Activated gamma-delta T cell treated with anti-CD3 and anti-CD28 coated beads, Interleukin-2, amount 50 U/mL, for 16 hours (primary cell): ENCODE data around the gene STX2.
"Not testable (repeated sequence)": the region's sequence is repeated elsewhere in the genome, so short reads cannot be mapped to it uniquely, and the experiment has no call there.

Experiments used
- DNase-seq: peaks from one replicate; pipeline ENCODE4 v3.0.0-alpha.2; 2020; ENCODE audit warnings: low read depth

STX2 gene

DNA sequence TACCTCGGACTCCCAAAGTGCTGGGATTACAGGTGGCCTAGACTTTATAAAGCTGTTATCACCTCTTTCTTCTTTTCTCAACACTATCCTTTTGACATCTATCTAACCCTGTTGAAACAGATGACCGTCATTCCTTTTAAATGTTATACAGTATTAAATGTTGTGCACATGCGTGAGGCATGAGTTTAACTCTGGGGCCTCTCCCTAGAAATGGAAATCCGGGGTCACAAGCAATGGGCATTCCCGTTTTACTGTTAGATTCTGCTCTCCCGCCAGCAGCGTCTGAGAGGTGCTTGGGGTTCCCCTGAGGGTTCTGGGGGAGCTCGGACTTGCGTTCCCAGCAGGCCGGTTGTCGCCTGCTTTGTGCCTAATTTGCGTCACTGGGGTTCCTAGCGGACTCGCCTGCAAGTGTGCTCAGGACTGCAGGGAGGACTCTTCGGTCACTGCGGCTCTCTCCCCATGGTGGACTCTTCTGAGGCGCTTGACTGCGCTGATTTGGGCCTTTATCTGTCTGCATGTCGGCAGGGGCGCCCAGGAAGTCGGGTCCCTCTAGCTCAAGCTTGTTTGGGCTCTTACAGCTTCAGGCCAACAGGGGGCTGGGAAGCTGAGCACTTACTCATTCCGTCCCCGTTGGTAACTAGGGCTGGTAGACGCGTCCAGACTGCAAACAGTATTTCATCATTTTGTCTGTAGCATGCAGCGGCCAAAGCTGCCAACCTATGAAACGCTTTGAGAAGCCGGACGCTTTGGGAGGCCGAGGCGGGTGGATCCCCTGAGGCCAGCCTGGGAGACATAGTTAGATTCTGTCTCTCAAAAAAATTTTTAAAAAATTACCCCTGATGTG lies 31.6 kb upstream of the STX2 start:
- peak; percentile 51 for DNase-seq

DNA sequence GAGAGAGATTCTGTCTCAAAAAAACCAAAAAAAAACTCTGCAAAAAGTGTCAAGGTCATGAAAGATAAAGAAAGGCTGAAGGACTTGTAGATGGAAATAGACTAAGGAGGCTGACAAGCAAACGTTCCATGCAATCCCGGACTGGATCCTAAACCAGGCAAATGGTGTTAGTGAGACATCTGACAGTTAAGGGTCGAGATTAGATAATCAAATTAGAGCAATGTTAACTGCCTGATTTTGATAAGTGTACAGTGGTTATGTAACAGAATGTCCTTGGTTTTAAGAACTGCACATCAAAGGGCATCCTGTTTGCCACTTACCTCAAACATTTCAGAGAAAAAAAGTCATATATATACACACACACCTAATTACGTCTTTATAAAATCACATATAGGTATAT lies 29.4 kb upstream of the STX2 start:
- DNase-seq, result no peak

DNA sequence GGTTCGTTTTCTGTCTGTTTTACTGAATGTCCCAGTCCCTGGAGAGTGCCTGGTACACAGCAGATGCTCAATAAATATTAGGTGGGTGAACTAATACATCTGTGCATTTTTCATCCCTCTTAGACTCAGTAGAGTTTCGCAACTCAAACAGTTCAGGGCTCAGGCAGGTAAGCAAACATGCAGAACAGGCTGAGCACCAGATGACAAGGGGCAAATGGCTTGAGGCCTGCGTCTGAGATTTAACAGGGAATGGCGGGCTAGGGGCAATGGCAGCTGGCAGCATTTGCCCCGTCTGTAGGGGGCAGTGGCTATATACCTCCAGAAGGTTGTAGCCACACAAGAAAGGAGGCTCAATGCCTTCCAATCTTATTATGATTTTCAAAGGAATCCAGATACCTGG lies 24.2 kb upstream of the STX2 start:
- DNase-seq, result no peak

DNA sequence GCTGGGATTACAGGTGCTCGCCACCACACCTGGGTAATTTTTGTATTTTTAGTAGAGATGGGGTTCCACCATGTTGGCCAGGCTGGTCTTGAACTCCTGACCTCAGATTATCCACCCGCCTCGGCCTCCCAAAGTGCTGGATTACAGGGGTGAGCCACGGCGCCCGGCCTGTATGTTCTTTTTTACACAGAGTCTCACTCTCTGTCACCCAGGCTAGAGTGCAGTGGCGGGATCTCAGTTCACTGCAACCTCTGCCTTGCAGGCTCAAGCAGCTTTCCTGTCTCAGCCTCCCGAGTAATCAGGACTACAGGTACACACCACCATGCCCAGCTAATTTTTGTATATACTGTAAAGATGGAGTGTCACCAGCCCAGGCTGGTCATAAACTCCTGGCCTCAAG lies 23.7 kb upstream of the STX2 start:
- DNase-seq, result not testable (repeated sequence)

- no peak for DNase-seq
These were observed 23.1 kb upstream of the STX2 start for GRCh38 chr12:130862161-130862560.

GRCh38 chr12:130860311-130860710 lies 21.3 kb upstream of the STX2 start:
- DNase-seq, result no peak

DNA sequence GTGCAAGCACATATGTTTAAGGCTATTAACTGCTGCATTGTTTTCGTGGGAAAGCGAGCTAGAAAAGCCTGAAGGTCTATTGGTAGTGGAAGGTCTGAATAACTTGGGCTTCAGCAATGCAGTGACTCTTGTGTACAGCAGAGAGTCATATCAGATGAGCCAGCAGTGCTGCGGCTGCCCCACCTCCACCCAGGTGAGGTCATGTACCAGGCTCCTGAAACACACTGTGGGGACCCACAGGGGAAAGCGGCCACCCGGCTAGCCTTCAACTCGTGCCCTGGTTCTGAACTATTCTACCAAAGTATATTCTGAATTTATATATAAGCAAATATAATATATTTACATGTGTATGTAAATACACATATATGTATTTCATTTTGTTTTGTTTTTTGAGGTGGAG lies 20.1 kb upstream of the STX2 start:
- no peak for DNase-seq

GRCh38 chr12:130858084-130858483 lies 19.0 kb upstream of the STX2 start:
- no peak for DNase-seq

DNA sequence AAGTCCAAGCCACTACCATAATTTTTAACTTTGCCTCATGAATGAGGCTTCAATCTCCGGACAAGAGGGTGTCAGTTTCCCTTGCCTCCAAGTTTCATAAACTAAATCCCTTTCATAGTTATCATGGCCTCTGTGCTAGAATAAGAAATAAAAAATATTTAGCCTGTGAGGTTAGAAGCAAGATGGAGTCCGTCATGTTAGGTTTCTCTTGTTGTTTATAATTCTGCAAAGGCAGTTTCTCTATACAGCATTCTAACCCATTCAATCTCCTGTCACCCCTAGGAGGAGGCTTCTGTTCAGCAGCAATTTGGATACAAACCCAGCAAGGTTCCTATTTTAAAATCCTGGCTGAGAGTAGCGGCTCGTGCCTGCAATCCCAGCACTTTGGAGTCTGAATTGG lies 17.0 kb upstream of the STX2 start:
- DNase-seq, result no peak

GRCh38 chr12:130850418-130851021 lies 11.5 kb upstream of the STX2 start:
- DNase-seq, result no peak

DNA sequence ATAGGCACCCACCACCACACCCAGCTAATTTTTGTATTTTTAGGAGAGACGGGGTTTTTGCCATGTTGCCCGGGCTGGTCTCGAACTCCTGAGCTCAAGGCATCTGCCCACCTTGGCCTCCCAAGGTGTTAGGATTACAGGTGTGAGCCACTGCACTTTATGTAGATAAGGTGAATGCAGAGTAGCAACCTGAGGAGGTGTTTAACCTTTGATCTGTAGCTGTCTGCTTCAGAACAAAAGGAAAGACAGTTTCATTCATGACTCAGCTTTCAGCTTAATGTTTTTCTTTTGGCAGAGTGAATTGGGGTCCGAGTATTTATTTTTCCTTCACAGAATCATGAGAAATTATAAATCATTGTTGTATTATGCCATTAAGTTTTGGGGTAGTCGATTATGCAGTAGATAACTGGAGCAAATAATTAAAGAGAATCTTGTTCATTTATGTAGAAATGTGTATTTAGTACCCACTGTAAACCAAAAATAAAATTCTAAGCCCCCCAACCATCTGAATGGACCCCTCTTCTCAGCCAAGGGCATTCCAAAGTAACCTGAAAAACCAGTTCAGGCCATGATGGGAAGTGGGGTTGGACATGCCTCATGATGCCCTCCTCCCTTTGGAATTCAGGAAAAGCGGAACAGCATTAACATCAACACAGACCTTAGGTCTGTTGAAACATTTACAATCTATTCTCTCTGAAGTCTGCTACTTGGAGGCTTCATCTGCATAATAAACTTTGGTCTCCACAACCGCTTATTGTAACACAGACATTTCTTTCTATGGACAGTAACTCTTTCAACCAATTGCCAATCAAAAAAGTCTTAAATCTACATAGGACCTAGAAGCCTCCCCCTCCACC lies 10.7 kb upstream of the STX2 start:
- DNase-seq, result no peak

- not testable (repeated sequence) for DNase-seq
These were observed 9.8 kb upstream of the STX2 start for GRCh38 chr12:130848785-130849305.

GRCh38 chr12:130848105-130848504 lies 9.1 kb upstream of the STX2 start:
- not testable (repeated sequence) for DNase-seq

- DNase-seq, result no peak
These were observed 8.1 kb upstream of the STX2 start for GRCh38 chr12:130847112-130847511.

- no peak for DNase-seq
These were observed 7.3 kb upstream of the STX2 start for GRCh38 chr12:130846369-130846768.

- no peak for DNase-seq
These were observed 837 bp upstream of the STX2 start for GRCh38 chr12:130839770-130840404.

DNA sequence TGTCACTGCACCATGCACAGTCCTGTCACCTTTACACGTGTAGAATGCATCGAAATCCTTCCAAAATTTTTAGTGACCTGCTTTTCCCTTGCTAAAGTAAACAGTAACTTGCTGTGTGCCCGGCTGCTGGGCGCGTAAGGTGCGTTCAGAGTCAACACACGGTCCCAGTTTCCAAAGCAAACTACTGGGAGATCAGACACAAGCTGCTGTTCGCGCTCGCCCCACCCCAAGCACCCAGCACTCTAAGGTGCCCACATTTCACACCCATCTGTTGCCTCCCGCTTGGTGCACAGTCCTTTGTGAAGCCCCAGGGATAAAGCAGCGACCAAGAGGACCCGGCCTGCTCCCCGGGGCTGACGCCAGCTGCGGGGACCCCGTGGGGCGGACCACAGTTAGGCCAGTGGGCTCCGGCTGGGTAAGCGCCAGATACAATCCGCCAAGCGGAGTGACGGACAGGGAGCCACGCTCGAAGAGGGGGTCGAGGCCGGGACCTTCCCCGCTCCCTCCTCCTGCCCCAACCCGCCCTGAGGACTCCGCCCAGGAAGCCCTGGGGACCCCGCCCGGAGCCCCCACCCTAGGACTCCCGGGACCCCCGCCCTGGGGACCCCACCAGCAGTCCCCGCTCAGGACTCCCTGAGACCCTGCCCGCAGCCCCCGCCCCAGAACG lies 633 bp downstream of the STX2 start:
- no peak for DNase-seq

DNA sequence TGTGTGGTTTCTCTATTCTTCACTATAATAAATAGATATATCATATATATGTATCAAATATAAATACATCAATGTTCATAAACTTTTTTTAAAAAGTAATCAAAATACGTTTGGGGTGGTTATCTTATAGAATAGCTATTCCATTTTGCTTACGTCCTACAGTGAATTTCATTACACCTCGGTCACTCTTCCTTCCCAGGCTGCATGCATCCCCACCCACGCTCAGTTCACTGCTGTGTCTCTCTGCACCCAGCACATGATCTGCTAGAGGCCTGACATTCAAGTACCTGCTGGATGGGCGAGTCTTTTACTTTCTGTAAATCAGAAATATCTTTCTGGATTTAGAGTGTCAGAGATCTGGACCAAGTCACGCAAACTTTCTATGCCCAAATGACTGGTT lies 3.6 kb downstream of the STX2 start:
- no peak for DNase-seq

DNA sequence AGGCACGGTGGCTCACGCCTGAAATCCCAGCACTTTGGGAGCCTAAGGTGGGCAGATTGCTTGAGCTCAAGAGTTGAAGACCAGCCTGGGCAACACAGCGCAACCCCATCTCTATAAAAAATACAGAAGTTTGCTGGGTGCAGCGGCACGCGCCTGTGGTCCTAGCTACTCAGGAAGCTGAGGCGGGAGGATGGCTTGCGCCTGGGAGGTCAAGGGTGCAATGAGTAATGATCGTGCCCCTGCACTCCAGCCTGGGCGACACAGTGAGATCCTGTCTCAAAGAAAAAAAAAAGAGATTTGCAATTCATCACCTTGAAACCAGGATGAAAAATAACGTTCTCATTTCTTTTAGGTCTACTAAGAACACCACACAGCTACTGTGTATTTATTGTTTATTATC lies 4.0 kb downstream of the STX2 start:
- DNase-seq, result no peak

GRCh38 chr12:130832561-130833209 lies 6.4 kb downstream of the STX2 start:
- no peak for DNase-seq

DNA sequence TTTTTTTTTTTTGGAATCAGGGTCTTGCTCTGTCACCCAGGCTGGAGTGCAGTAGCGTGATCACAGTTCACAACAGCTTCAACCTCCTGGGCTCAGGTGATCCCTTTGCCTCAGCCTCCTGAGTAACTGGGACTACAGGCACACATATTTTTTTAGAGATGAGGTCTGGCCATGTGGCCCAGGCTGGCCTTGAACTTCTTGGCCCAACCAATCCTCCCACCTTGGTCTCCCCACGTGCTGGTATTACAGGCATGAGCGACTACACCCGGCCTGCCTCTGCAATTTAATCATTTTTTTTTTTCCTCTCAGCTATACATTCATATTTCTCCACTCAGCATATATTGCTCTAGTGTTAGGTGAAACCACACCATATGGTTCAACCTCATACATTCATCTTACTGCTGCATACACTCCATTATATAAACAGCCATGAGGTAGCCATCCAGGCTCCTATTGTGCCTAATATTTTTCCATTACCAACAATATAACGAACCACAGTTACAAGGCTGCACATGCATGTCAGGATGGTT lies 7.1 kb downstream of the STX2 start:
- DNase-seq, result no peak
